GM12872 (cell line): Measurements from ENCODE around the gene BAZ2B.
A peak's percentile ranks its signal among the peaks of the same experiment; 100 is the strongest.

Experiments
- TF ChIP-seq, protein P1 (sequence below): IDR thresholded peaks from 3 replicates; pipeline ENCODE4 v1.5.1; 2011; ENCODE audit warnings: low read depth, mild to moderate bottlenecking, low read length, moderate library complexity; ENCODE audit not compliant: insufficient read depth

Gene BAZ2B

DNA sequence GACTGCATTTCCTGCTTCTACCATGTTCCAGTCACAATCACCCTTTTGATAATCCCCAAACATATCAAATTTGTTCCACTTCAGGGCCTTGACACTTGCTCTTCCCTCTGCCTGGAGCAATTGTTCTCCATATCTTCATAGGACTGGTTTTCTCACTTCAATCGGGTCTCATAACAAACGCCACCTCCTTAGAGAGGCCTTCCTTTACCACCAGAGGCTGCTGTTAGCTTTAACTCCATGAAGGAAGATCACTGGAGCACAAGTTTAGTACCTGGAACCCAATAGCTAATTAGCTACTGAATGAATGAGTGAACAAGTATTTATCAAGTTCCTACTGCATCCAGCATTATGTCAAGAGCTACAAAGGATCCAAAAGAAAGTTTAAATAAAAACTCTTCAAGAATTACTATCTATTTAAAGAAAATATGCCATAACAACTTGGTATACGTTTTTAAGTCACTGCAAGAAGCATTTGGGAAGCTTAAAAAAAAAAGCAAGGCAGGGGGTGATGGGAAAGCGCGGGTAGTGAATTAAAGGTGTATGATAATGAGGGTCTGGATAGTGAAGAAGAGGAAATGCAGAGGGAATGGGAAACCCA is 58.8 kb downstream of the BAZ2B start:
- TF ChIP-seq, protein P1, sequence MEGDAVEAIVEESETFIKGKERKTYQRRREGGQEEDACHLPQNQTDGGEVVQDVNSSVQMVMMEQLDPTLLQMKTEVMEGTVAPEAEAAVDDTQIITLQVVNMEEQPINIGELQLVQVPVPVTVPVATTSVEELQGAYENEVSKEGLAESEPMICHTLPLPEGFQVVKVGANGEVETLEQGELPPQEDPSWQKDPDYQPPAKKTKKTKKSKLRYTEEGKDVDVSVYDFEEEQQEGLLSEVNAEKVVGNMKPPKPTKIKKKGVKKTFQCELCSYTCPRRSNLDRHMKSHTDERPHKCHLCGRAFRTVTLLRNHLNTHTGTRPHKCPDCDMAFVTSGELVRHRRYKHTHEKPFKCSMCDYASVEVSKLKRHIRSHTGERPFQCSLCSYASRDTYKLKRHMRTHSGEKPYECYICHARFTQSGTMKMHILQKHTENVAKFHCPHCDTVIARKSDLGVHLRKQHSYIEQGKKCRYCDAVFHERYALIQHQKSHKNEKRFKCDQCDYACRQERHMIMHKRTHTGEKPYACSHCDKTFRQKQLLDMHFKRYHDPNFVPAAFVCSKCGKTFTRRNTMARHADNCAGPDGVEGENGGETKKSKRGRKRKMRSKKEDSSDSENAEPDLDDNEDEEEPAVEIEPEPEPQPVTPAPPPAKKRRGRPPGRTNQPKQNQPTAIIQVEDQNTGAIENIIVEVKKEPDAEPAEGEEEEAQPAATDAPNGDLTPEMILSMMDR: peak; percentile 36; the same call in 2 of the 3 replicates

GRCh38 chr2:159555651-159556392 is 60.5 kb downstream of the BAZ2B start:
- TF ChIP-seq, protein P1: no peak

- TF ChIP-seq, protein P1: no peak
These were observed 62.6 kb downstream of the BAZ2B start for GRCh38 chr2:159553727-159554126.

GRCh38 chr2:159551806-159552205 is 64.5 kb downstream of the BAZ2B start:
- TF ChIP-seq, protein P1: no peak

GRCh38 chr2:159550231-159550630 is 66.1 kb downstream of the BAZ2B start:
- TF ChIP-seq, protein P1: no peak

- TF ChIP-seq, protein P1: no peak
These were observed 67.1 kb downstream of the BAZ2B start for GRCh38 chr2:159549234-159549633.

DNA sequence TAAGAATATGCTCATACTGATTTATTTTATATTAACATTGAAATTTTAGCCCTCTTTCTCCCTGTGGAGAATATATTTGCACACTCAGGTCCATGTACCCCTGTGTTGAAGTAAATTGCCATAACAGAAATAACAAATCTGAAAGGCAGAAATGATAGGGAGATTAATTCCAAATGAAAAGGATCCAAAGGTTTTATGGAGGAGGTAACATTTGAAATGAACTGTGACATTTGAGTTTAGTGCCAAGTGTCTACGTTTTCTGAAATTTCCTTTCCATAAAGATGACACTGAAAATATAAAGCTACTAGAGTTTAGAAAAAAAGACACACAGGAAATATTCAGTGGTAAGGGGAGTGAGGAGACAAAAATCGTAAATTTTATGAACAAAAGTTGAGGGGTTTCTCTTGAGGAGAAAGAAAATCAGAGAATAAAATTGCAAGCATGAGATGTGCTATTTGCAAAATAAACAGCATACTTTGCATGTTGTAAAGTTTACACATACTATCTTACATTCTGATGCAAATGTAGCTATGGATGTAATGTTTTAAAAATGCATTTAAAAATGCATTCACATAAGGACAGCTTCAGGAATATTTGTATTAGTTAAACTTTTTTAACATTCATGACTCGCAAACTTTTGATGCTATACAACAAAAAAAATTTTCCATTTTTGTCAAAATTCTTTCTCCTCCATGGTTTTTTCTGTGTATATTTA is 69.5 kb downstream of the BAZ2B start:
- TF ChIP-seq, protein P1: no peak
